ENCODE data around the gene ESRRB. TPM values are rescaled to one million over a fixed set of nuclear protein-coding genes. Genes with fewer than 3 reads are reported as not detected.

The ESRRB gene
- total RNA-seq, 1 donor from 2014 or later: not detected

- no peak for DNase-seq (ENCODE audit: low read depth in 2 of 2)
These were observed 31.7 kb downstream of the ESRRB start for GRCh38 chr14:76407449-76408150.

DNA sequence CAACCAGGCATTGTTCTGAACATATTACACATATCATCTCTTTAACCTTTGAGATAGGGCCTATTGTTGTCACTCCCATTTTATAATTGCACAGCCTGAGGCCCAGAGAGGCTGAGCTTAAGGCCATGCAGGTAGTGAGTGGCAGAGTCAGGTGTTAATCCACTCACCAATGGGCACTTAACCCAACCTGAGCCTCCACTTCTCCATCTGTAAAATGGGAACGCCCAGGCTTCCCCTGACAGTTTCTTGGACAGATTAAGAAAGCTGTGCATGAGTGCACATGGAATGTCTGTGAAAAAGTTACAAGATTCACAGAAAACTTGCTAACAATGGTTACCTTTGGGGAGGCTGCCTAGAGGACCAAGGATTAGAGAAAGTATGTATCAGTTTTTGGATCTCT lies 32.9 kb downstream of the ESRRB start:
- no peak for DNase-seq (ENCODE audit: low read depth in 2 of 2)

GRCh38 chr14:76412501-76412900 lies 36.6 kb downstream of the ESRRB start:
- DNase-seq (ENCODE audit: low read depth in 2 of 2): no peak

GRCh38 chr14:76413106-76413961 lies 37.4 kb downstream of the ESRRB start:
- no peak for DNase-seq (ENCODE audit: low read depth in 2 of 2)

DNA sequence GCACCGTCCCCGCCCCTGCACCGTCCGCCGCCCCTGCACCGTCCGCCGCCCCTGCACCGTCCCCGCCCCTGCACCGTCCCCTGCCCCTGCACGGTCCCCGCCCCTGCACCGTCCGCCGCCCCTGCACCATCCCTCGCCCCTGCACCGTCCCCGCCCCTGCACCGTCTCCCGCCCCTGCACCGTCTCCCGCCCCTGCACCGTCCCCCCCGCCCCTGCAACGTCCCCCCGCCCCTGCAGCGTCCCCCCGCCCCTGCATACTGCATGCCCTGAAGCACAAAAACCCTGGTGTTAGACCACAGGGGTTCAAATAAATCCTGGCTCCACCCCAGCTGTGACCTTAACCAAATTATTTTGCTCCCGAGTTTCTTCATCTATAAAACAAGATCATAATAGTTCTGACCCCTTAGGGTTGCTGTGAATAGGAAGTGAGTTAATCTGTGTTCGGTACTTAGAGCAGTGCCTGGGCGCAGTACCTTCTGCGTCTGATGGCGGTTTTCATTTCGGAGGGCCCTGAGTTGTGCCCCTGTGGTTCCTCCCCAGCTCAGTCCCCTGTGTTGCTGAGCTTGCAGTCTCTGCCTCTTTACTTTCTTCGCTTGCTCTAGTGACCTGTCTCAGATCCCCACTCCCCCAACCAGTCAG lies 38.1 kb downstream of the ESRRB start:
- no peak for DNase-seq (ENCODE audit: low read depth in 2 of 2)

GRCh38 chr14:76419399-76419798 lies 43.5 kb downstream of the ESRRB start:
- no peak for DNase-seq (ENCODE audit: low read depth in 2 of 2)

- no peak for DNase-seq (ENCODE audit: low read depth in 2 of 2)
These were observed 44.9 kb downstream of the ESRRB start for GRCh38 chr14:76420827-76421226.

GRCh38 chr14:76421662-76422061 lies 45.7 kb downstream of the ESRRB start:
- no peak for DNase-seq (ENCODE audit: low read depth in 2 of 2)

GRCh38 chr14:76422662-76423061 lies 46.7 kb downstream of the ESRRB start:
- DNase-seq (ENCODE audit: low read depth in 2 of 2): no peak

DNA sequence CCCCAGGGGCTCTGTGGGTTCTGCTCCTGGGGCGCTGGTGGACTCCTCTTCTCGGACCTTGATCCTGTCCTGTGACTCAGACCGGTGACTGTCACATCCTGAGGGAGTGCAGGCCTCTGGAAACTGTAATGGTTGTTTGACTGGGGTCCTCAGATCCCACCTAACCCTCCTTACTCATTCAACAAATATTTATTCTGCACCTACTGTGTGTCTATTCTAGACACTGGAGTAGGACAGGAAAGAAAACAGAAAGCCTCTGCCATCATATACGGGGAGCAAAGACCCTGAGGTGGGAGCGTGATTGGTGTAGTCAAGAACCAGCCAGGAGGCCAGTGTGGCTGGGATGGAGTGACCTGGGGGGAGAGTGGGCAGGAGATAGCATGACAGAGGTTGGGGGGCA lies 47.6 kb downstream of the ESRRB start:
- no peak for DNase-seq (ENCODE audit: low read depth in 2 of 2)

DNA sequence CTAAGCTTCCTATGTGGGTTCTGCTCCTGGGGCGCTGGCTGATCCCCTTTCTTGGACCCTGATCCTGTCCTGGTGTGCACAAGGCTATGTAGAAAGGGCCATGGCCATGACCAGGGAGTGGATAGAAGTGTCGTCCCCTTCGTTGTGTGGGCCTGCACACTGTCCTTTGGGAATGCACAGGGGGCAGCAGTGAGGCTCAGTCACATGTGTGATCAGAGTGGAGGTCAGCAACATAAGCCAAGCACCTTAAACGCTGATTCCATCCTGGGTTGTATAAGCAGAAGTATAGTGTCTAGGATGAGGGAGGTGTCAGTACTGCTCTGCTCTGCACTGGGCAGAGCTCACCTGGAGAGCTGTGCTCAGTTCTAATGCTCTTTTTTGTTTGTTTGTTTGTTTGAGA lies 48.4 kb downstream of the ESRRB start:
- DNase-seq (ENCODE audit: low read depth in 2 of 2): no peak

GRCh38 chr14:76426161-76426696 lies 50.3 kb downstream of the ESRRB start:
- DNase-seq (ENCODE audit: low read depth in 2 of 2): no peak

DNA sequence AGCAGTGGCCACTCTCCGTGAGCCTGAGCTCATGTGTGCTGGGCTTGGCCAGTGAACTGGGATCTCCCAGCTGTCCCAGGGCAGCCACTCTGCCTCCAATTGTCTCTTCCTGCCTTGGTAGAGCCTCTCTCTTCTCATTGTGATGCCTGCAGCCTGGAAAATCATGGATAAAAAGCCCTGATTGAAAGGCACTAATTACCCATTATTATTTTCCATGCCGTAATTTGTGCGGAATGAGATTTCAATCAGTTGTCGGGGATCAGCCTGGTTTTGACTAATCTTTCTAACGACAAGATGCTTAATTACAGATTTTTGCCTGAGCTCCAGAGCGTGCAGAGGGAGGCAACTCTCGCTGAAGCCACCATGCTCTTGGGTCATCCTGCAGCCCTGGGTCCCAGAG lies 52.7 kb downstream of the ESRRB start:
- no peak for DNase-seq (ENCODE audit: low read depth in 2 of 2)

- DNase-seq (ENCODE audit: low read depth in 2 of 2): no peak
These were observed 54.1 kb downstream of the ESRRB start for GRCh38 chr14:76430017-76430416.

DNA sequence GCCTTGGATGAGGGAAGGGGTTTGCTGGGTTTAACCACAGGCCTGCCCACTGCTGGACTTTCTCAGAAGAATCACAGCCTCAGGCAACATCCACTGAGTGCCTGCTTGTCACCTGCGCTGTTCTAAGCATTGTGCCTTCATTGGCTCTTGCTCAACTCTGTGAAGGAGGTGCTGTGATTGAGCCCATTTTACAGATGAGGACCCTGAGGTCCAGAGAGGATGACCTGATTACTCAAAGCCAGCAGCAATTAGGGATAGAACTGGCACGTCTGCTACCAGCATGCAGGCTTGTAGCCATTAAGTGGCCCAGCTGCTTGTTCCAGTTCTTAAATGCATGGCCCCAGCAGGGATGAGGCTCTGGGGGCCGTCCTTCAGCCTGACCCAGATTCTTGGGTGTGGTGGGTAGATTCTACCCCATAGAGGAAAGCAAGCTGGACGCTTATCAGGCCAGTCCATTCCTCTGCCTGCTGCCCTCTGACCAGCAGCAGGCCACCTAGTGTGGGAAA lies 54.6 kb downstream of the ESRRB start:
- no peak for DNase-seq (ENCODE audit: low read depth in 2 of 2)

- no peak for DNase-seq (ENCODE audit: low read depth in 2 of 2)
These were observed 55.6 kb downstream of the ESRRB start for GRCh38 chr14:76431538-76431937.

- no peak for DNase-seq (ENCODE audit: low read depth in 2 of 2)
These were observed 57.2 kb downstream of the ESRRB start for GRCh38 chr14:76432827-76433752.

GRCh38 chr14:76434220-76434619 lies 58.3 kb downstream of the ESRRB start:
- no peak for DNase-seq (ENCODE audit: low read depth in 2 of 2)

GRCh38 chr14:76439237-76439775 lies 63.4 kb downstream of the ESRRB start:
- no peak for DNase-seq (ENCODE audit: low read depth in 2 of 2)

DNA sequence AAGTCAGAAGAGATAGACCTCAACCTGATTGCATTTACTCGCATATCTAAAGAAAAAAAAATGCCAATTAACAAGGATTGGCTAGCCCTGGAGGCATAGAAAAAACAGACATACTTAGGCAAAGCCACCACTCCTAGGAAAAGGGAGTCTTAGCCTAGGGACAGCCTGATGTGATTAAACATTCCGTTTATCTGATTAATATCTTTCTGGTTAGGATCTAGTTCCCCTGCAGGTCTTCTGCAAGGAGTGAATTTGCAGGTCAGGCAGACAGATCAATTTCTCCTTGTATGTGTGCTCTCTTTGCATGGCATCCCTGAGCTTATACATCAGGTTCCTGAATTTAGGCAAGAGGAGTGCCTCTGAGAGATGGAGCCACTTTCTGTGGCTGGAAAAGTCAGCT lies 70.5 kb downstream of the ESRRB start:
- no peak for DNase-seq (ENCODE audit: low read depth in 2 of 2)

- no peak for DNase-seq (ENCODE audit: low read depth in 2 of 2)
These were observed 71.0 kb downstream of the ESRRB start for GRCh38 chr14:76446921-76447320.

Data from dermis microvascular lymphatic vessel endothelial cell (primary cell).